ENCODE data around the gene MINDY3. TPM values are rescaled to one million over a fixed set of nuclear protein-coding genes. Genes with fewer than 3 reads are reported as not detected.

The MINDY3 gene
- total RNA-seq, 1 donor from 2014 or later = 28.6 TPM

DNA sequence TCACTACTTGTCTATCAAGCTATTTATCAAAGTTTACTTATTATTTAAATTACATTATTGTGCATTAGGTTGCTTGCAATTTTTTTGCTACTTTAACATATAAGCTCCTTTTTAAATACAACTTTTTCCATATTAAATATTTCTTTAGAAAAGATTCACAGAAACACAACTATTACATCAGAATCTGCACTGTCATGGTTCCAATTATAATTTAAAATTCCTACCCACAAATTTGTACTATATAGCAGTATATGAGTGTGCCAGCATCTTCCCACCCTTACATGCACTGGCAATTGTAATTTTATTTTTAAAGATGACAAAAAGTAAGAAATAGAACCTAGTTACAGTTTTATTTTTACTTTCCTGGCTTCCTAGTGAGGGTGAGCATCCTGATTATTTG lies 15.8 kb downstream of the MINDY3 start:
- Mint-ChIP-seq H3K36me3 (peaks cover 9% of the 10 kb centered on the region), H3K9me3 (peaks cover 5% of the 10 kb centered on the region), H3K4me3 (no peak overlapping the region), H3K27ac (no peak overlapping the region), H3K27me3 (ENCODE audit: low read depth) (no peaks in the 10 kb centered on the region), H3K4me1 (peaks cover 4% of the 10 kb centered on the region)
- DNase-seq (ENCODE audit: low spot score in 2 of 2, unreplicated experiment in 2 of 2) = no peak
- TF ChIP-seq, protein P1, sequence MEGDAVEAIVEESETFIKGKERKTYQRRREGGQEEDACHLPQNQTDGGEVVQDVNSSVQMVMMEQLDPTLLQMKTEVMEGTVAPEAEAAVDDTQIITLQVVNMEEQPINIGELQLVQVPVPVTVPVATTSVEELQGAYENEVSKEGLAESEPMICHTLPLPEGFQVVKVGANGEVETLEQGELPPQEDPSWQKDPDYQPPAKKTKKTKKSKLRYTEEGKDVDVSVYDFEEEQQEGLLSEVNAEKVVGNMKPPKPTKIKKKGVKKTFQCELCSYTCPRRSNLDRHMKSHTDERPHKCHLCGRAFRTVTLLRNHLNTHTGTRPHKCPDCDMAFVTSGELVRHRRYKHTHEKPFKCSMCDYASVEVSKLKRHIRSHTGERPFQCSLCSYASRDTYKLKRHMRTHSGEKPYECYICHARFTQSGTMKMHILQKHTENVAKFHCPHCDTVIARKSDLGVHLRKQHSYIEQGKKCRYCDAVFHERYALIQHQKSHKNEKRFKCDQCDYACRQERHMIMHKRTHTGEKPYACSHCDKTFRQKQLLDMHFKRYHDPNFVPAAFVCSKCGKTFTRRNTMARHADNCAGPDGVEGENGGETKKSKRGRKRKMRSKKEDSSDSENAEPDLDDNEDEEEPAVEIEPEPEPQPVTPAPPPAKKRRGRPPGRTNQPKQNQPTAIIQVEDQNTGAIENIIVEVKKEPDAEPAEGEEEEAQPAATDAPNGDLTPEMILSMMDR (IDR thresholded peaks at IDR 0.05; ENCODE audit: unreplicated experiment) = no peak

DNA sequence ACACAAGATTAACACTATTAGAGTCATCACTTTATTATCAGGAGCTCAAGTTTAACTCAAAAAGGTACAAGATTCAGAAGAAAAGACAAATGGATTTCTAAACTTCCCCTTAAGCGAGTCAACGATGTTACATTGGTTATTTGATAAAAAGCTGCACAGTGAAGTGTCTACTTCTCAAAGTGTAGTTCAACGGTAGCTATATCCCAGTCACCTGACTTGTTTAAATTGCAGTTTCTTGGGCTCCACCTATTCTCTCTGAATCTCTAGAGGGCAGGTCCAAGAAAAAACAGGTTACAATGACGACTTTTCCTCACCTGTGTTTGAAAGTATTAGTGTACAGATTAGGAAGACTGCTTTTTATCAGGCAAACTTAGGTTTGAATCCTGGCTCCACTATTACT lies 16.6 kb downstream of the MINDY3 start:
- no peaks in the 10 kb centered on the region for H3K27me3 Mint-ChIP-seq (ENCODE audit: low read depth)
- peaks cover under 1% of the 10 kb centered on the region for H3K9me3 Mint-ChIP-seq
- H3K4me3 Mint-ChIP-seq = no peak overlapping the region
- H3K4me1 Mint-ChIP-seq = no peaks in the 10 kb centered on the region
- H3K36me3 Mint-ChIP-seq = peaks cover 3% of the 10 kb centered on the region
- TF ChIP-seq, protein P1 (IDR thresholded peaks at IDR 0.05; ENCODE audit: unreplicated experiment) = no peak
- no peak for DNase-seq (ENCODE audit: low spot score in 2 of 2, unreplicated experiment in 2 of 2)
- no peak overlapping the region for H3K27ac Mint-ChIP-seq

DNA sequence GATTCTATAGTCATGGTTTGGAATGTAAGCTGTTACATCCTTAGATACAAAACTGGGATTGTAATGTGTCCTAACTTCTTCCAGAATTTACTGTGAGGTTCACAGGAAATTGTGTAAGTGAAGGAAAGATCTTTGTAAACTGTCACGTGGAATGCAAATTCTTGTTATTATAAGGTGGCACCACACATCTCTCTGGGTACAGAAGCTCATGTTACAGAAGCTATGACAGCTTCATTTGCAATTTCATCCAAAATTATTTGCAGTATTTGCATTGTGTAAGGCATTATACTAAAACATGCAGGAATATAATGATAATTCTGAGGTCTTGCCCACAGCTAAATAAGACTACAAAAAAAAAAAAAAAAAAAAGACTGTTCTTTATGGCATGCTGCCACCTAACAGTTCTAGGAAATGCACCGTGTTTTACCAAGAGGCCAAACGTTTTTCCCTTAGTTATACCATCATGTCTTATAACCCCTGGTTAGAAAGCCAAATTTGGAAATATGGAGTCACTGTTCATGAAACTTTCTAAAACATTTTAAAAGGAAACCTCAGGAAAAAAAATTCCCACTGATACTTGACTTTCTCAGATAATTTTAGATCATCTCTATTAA lies 17.6 kb downstream of the MINDY3 start:
- Mint-ChIP-seq H3K9me3 (no peaks in the 10 kb centered on the region), H3K27me3 (ENCODE audit: low read depth) (no peaks in the 10 kb centered on the region), H3K27ac (no peak overlapping the region), H3K4me1 (no peaks in the 10 kb centered on the region), H3K36me3 (peaks cover 2% of the 10 kb centered on the region), H3K4me3 (no peak overlapping the region)
- no peak for DNase-seq (ENCODE audit: low spot score in 2 of 2, unreplicated experiment in 2 of 2)
- TF ChIP-seq, protein P1 (IDR thresholded peaks at IDR 0.05; ENCODE audit: unreplicated experiment) = no peak

DNA sequence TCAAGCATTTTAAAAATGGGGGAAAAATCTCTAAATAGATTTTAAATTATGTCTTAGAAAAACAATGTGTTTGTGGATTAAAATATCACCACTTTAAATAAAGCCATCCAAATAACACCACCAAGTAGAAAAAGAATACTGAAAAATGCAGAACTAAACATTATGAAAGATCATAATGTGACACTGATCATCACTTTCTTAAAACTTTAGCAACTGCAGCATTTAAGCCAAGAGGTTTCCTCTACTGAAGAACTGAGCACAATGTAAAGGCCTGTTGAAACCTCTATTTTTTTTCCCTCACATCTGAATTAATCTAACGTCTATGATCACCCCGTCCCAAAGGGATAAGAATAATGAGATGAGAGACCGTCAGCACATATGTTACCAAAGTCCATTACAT lies 18.6 kb downstream of the MINDY3 start:
- no peaks in the 10 kb centered on the region for H3K9me3 Mint-ChIP-seq
- no peak overlapping the region for H3K27ac Mint-ChIP-seq
- H3K27me3 Mint-ChIP-seq (ENCODE audit: low read depth) = no peaks in the 10 kb centered on the region
- no peaks in the 10 kb centered on the region for H3K4me1 Mint-ChIP-seq
- H3K4me3 Mint-ChIP-seq = no peak overlapping the region
- TF ChIP-seq, protein P1 (IDR thresholded peaks at IDR 0.05; ENCODE audit: unreplicated experiment) = no peak
- no peak for DNase-seq (ENCODE audit: low spot score in 2 of 2, unreplicated experiment in 2 of 2)
- H3K36me3 Mint-ChIP-seq = peaks cover 2% of the 10 kb centered on the region

DNA sequence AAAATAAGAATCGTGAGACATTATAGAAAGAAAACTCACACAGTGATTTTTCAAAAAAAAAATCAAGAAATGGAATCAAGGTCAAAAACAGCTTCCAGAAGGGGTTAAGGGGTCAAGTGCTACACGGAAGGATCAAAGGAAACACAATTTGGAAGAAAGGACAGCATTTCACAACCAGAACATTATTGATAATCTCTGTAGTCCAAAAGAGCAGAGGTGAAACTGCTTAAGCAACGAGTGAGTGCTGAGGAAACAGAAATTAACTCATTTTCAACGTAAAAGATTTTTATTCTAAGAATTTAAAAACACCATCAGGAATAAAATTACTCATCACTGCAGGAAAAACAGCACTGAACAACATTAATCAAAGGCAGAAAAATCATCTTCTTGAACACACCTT lies 23.5 kb downstream of the MINDY3 start:
- H3K27ac Mint-ChIP-seq = no peak overlapping the region
- TF ChIP-seq, protein P1 (IDR thresholded peaks at IDR 0.05; ENCODE audit: unreplicated experiment) = no peak
- H3K4me3 Mint-ChIP-seq = no peak overlapping the region
- no peaks in the 10 kb centered on the region for H3K27me3 Mint-ChIP-seq (ENCODE audit: low read depth)
- peaks cover 11% of the 10 kb centered on the region for H3K36me3 Mint-ChIP-seq
- no peaks in the 10 kb centered on the region for H3K9me3 Mint-ChIP-seq
- no peak for DNase-seq (ENCODE audit: low spot score in 2 of 2, unreplicated experiment in 2 of 2)
- H3K4me1 Mint-ChIP-seq = no peaks in the 10 kb centered on the region

DNA sequence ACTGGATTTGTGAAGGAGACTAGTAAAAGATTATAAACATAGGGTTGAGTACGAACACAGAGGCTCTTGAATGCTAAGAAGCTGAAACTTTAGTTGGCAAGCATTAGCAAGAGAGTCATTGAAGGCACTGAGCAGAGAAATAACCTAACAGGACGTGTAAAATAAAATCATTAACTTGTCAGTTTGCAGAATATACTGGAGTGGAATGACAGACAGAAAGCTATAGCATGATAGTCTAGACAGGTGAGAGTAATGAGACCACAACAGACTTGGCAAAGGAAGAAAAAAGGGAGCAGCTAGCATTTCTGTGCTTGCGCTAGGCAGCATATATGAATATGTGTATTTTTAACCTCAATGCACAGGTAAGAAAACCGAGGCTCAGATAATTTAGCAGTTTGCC lies 30.8 kb downstream of the MINDY3 start:
- no peak for DNase-seq (ENCODE audit: low spot score in 2 of 2, unreplicated experiment in 2 of 2)
- Mint-ChIP-seq H3K4me3 (no peak overlapping the region), H3K27me3 (ENCODE audit: low read depth) (no peaks in the 10 kb centered on the region), H3K9me3 (no peaks in the 10 kb centered on the region), H3K27ac (no peak overlapping the region), H3K4me1 (no peaks in the 10 kb centered on the region), H3K36me3 (peaks cover 29% of the 10 kb centered on the region)
- TF ChIP-seq, protein P1 (IDR thresholded peaks at IDR 0.05; ENCODE audit: unreplicated experiment) = no peak
